Measurements from ENCODE around the gene TUBGCP3.
"Not testable (repeated sequence)": the region's sequence is repeated elsewhere in the genome, so short reads cannot be mapped to it uniquely, and the experiment has no call there.

TUBGCP3 gene

GRCh38 chr13:112587764-112588489, at the start of gene TUBGCP3:
TSS of gene TUBGCP3 (minus strand) at chr13:112588153. CDS start at chr13:112587980, 173 bp downstream.
- peak; percentile 82 for DNase-seq (ENCODE audit: low read depth)

- DNase-seq (ENCODE audit: low read depth), result no peak
These were observed 49.3 kb upstream of the TUBGCP3 start for GRCh38 chr13:112637017-112637801.

DNA sequence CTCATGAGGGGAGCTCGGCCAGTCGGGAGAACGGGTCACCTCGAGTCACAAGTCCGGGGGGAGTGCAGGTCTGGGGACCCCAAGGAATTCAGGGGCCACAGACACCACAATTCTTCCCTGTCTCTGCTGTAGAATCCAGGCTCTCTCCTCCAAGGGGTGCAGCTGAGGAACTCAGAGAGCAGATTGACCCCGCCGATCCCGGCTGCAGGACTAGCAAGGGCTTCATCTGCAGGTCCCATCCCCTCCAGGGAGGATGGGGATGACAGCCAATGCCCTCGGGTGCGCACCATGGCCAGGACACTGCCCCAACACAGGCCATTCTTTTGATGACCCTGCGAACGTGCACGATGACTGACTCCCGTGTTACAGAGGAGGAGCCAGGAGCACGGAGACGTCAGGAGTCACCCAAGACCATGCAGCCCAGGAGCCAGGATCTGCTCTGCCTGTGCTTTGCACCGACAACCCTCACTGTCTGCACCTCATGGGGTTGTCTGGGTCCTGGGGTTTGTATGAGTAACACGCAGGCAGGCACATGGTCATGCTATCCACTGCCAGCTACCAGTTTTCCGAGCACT, 48.5 kb upstream of the TUBGCP3 start:
- no peak for DNase-seq (ENCODE audit: low read depth)

DNA sequence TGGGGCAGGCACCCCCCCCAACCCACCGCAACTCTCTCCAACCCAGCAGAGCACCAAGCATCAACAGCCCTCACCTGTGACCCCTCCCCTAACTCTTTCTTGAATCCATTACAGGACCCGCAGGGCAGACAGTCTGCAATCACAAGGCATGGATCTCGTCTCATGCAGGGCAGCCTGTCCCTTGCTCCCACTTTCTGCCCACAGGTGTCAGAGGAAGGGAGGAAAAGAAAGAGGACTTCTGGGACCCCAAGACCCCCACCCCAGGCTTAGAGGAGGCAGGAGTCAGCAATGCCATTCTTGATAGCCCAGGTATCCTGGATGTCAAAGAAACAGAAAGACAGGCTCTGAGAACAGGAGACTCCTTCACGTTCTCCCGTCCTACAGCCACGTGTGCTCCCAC, 47.4 kb upstream of the TUBGCP3 start:
- no peak for DNase-seq (ENCODE audit: low read depth)

DNA sequence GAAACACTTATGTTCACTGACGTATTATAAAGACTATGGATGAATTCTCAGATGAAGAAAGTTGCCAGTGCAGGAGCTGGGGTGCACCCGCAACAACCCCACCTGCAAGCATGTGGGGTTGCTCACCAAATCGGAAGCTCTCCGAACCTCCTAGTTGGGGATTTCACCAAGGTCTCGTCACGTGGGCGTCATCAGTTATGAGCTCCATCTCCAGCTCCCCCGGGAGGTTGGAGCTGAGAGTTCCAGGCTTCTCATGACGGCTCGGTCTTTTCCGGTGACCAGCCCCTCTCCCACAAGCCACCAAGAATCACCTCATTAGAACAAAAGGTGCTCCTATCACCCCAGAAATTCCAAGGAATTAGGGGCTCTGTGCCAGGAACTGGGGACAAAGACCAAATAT, 46.1 kb upstream of the TUBGCP3 start:
- DNase-seq (ENCODE audit: low read depth), result no peak

- DNase-seq (ENCODE audit: low read depth), result not testable (repeated sequence)
These were observed 42.3 kb upstream of the TUBGCP3 start for GRCh38 chr13:112630226-112630625.

DNA sequence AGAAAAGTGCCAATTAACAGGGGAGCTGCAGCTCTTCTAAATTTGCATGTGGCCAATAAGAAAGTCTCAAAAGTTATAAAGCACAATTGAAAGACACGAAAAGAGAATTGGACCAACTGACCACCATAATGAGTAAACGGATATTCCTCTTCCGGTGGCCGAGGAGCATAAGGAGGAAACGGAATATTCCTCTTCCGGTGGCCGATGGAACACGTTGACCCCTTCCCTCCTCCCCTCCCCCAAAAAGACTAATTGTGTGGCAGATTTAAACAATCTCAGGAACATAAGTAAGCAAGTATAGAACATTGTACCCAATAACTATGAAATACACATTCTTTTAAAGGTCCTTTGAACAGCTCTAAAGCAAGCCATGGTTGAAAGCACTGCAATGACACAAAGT, 41.2 kb upstream of the TUBGCP3 start:
- no peak for DNase-seq (ENCODE audit: low read depth)

DNA sequence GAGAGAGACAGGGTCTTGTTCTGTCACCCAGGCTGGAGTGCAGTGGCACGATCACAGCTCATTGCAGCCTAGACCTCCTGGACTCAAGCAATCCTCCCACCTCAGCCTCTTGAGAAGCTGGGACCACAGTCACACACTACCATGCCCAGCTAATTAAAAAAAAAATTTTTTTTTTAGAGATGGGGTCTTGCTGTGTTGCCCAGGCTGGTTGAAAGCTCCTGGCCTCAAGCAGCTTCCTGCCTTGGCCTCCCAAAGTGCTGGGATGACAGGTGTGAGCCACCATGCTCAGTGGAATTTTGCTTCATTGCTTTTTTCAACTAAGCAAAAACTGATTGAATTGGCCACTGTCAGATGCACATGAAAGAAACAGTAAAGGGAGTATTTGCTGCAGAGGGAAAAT, 39.7 kb upstream of the TUBGCP3 start:
- DNase-seq (ENCODE audit: low read depth), result not testable (repeated sequence)

DNA sequence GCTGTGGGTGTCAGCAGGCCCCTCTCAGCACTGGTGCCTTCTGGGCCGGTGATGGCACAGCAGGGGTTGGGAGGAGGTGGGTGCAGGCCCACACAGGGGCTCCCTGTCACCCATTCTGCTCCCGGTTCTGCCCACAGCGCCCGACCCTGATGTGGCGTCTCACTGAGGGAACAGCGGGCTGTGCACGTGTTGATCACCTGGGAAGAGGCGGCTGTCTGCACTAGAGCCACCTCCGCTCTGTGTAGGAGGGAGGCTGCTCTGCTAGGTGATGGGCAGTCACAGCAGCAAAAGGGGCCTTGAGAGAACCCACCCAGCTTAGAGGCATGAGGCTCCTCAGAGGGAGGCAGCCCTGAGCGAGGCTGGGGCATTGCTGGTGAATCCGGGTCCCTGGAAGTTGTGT, 39.2 kb upstream of the TUBGCP3 start:
- no peak for DNase-seq (ENCODE audit: low read depth)

- DNase-seq (ENCODE audit: low read depth), result no peak
These were observed 38.8 kb upstream of the TUBGCP3 start for GRCh38 chr13:112626761-112627160.

DNA sequence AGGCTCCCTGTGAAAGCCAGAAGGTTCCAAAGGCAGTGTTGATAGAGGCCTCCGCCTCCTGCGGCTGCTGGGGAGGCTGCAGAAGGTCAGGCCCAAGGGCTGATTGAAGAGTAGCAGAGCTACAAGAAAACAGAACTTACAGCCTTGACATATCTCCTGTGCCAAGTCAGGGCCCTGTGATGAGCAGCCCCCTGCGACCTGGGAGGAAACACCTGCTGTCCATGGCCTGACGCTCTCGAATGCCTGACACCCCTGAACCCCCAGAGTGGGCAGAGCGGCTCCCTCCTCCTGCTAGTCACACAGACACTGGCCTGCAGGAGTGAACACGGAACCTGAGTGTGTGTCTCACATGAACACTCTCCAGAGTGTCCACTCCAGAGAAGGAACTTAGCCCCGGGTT, 38.2 kb upstream of the TUBGCP3 start:
- no peak for DNase-seq (ENCODE audit: low read depth)

DNA sequence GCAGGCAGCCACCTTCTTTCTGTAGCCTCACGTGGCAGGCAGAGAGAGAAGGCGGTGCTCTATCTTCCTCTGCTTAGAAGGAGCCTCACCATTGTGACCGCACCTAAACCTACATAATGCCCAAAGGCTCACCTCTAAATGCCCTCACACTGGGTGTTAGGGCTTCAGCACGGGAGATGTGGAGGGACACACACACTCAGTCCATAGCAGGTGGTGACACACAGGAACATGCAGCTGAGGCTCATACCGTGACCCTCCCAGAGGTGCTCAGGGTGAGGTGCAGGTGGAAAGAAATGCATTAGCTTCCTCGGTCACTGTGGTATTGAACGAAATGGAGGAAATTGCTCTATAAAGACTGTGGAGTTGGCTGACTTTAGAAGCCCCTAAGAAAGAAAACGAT, 37.7 kb upstream of the TUBGCP3 start:
- DNase-seq (ENCODE audit: low read depth), result no peak

GRCh38 chr13:112624602-112625430, 36.9 kb upstream of the TUBGCP3 start:
- DNase-seq (ENCODE audit: low read depth), result no peak

DNA sequence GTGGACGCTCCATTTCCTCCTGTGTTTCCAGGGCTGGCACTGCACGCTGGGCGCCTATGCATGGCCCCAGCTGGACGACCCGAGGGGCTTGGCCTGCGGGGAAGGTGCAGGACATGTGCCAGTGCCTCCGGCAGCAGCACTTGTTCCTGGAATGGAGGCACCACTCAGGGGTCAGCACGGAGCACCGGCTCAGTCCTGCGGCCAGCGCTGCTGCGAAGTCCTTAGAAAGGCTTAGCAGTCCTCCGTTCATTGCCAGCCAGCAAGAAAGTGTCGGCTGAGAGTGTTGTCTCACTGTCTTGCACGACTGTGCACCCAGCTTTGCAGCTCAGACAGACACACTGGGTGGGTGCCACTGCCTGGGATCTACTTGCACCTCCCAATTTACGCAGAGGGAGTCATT, 36.1 kb upstream of the TUBGCP3 start:
- DNase-seq (ENCODE audit: low read depth), result no peak

DNA sequence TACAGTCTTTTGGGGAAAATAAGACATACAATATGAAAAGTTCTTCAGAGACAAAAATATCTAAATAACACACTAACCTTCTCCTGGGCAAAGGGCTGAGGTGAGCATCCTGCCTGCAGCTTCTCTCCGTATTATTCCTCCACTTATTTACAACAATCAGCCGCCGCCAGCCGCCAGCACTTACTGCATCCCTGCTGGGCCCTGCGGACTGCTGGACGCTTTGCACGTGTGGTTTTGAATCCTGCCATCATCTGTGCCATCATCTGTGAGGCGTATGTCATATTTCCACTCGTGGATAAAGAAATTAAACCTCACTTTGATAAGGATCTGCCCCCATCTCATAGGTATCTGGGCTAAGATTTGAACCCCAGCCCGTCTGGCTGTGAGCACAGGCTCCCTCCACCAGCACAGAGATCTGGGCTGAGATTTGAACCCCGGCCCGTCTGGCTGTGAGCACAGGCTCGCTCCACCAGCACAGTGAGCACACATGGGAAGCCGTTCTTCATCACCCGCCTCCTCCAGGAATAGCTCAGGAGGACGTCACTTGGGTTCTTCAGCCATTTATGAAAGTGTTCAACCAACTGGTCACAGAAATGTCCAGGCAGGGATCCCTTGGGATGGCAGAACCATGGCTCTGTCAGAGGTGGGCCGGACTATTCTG, 35.2 kb upstream of the TUBGCP3 start:
- DNase-seq (ENCODE audit: low read depth), result no peak

DNA sequence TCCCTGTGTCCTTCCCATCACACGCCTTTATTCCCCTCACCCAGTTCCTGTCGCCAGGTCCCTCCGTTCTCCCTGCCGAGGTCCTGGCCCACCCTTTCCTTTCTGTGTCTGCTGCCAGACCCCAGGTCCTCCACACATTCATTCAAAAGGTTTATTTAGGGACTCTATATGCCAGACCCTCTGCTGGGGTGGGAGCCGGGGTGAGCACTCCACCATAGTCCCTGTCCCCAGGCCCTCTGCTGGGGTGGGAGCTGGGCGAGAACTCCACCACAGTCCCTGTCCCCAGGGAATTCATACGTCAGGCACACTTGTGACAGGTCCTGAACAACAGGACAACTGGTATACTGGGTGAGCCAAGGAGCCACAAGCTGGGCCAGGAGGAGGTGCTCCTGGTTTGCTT, 34.4 kb upstream of the TUBGCP3 start:
- DNase-seq (ENCODE audit: low read depth), result no peak

DNA sequence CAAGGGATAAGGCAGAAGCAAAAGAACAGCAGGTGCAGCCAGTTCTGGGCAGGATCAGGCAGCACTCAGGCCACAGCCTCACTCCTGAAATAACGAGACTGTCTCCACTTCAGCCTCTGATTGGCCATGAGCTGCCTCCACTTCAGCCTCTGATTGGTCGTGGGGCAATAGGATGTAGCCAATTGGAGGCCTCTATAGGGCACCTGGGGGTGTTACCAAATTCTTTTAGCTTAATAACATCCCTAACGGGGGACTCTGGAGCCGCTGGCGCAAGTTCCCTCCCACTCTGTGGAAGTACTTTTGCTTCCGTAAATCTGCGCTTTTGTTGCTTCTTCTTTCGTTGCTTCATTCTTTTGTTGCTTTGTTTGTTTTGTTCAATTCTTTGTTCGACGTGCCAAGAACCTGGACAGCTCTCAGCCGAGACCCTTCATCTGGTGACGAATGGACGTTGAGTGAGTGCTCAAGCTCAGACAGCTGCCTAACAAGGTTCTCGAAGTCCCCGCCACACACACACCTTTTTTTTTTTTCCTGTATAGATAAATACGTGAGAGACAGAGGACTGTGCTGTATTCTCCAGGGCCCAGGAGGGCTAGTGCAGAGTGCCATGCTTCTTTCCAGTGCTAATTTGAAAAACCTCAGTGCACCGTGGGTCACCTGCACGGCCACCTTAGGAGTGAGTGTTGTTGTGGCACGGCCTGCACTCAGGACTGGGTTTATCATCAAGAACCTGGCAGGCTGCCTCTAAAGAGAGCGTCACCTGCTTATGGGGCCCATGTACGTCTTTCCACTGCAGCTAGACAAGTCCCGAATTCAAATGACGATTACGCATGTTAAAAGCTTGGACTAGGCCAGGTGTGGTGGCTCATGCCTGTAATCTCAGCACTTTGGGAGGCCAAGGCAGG, 32.0 kb upstream of the TUBGCP3 start:
- peak; percentile 52 for DNase-seq (ENCODE audit: low read depth)

DNA sequence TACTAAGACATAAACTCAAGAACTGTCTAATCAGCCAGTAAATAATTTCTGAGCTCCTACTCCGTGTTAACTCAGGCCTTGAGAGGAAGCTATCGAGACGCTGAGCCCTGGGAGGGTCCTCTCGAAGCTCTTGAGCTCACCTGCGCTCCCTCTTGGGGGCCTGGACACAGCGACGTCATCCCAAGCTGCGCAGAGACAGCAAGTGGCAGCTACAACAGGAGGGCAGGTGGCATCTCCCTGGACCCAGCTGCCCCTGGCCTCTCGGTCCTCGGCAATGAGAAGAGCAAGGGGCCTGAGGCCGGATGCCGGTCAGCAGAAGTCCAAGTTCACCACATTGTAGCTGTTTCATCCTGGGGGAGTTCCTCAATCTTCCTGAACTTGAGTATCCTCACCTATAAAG, 30.5 kb upstream of the TUBGCP3 start:
- DNase-seq (ENCODE audit: low read depth), result no peak

- no peak for DNase-seq (ENCODE audit: low read depth)
These were observed 29.9 kb upstream of the TUBGCP3 start for GRCh38 chr13:112617754-112618375.

All from EH (cell line).